ENCODE measurements around the gene TMEM232.
"Not testable (repeated sequence)": the region's sequence is repeated elsewhere in the genome, so short reads cannot be mapped to it uniquely, and the experiment has no call there.

Gene TMEM232

GRCh38 chr5:110726249-110727024 is at the start of gene TMEM232:
TSS of gene TMEM232 (minus strand) at chr5:110726671. CDS start at chr5:110667352, 59,319 bp downstream.
- no peak for DNase-seq

GRCh38 chr5:110770286-110770685 is 43.8 kb upstream of the TMEM232 start:
- DNase-seq: no peak

- no peak for DNase-seq
These were observed 42.7 kb upstream of the TMEM232 start for GRCh38 chr5:110769000-110769681.

GRCh38 chr5:110768138-110768860 is 41.8 kb upstream of the TMEM232 start:
- DNase-seq: no peak

GRCh38 chr5:110760158-110760557 is 33.7 kb upstream of the TMEM232 start:
- no peak for DNase-seq

DNA sequence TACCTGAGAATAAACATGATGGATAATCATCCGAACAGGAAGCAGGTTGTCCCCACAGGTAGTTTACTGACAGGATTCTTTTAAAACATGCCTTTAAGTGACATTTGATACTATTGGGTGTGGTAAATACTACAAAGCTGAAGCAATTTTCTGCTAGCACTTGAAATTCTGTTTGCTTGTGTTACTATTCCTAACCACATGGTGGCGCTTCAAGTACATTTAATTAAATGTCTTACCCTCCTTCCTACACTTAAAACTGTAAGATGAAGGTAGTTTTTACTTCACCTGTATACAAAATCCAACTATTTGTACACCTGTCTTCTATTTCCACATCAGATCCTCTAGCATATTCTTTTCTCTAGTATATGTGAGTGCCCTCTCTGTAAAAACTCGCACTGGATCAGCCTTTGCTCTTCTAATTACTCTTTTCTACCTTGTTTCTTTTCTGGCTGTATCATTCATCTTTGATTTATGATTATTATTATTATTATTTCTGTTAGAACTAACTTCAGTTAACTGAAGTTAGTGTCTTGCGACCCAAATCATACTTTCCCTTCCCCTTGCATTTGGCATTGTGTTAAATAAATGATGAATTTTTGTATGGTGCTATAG is 30.8 kb upstream of the TMEM232 start:
- peak in 1 of 2 experiments; percentile 44 for DNase-seq

GRCh38 chr5:110754181-110754580 is 27.7 kb upstream of the TMEM232 start:
- no peak for DNase-seq

DNA sequence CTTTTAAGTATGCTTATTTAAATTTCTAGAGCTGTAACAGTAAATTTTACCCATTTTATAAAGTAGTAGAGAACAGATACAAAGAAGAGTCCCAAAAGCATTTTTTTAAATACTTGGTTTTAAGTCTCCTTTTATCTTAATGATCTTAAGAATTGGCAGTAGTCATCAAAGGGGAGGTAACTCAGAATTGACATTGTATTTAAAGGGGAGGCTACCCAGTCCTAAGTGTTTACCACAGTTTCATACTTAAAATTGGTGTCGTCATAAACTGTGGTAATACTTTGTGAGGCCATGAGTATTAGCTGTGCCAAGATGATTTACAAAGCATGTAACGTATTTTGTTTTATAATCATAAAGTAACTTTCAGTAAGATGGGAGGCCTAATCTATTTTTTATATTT is 27.1 kb upstream of the TMEM232 start:
- DNase-seq: no peak

GRCh38 chr5:110752953-110753352 is 26.5 kb upstream of the TMEM232 start:
- DNase-seq: no peak

- no peak for DNase-seq
These were observed 25.7 kb upstream of the TMEM232 start for GRCh38 chr5:110751902-110752762.

DNA sequence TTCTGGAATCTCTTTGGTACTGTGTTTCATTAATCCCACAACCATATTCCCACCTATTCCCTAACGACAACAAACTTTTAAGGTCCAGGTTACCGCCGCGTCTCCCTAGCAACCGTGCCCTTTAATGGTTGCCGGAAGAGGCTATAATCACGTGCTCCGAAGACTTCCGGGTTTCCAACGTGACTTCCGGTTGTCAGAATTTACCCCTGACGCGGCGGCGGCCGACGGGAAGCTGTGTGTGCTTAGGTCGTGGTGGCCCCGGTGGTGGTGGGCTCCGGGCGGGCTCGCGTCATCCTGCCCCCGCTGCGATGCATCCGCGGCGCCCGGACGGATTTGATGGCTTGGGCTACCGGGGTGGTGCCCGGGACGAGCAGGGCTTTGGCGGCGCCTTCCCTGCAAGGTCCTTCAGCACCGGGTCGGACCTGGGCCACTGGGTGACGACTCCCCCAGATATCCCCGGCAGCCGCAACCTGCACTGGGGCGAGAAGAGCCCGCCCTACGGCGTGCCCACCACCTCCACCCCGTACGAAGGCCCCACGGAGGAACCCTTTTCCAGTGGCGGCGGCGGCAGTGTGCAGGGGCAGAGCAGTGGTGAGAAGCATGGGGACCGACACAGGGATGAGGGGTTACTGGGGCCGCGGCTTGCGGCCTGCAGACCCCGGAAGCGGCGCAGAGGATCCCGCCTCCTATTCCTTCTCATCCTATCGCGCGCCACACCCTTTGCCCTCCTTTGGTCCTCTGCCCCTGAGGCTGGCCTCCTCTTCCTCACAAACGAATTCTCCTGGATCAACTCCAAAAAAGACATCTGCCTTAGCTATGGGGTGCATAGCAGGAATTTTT is 12.6 kb upstream of the TMEM232 start, which contains the start of gene SLC25A46:
Gene SLC25A46, plus strand, starts transcription at position 196 of the 840 bp plus-strand sequence. Its CDS starts 113 bp downstream, at position 309.
- peak; percentile 68 to 87 for DNase-seq

DNA sequence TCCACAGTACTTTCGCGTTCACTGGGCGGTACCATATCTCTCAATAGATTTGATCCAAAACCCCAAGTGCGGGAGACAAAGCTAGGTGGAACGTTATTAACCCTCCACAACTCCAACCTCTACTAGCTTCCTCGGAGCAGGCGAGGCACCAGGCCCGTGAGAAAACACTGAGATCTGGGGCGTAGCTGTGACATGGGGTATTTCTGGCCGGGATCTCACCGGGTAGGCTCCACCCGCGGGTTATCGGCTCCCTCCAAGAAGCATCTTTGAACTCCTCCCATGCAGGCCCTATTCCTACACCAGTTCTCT is 12.0 kb upstream of the TMEM232 start:
- DNase-seq: peak in 1 of 2 experiments; percentile 46

DNA sequence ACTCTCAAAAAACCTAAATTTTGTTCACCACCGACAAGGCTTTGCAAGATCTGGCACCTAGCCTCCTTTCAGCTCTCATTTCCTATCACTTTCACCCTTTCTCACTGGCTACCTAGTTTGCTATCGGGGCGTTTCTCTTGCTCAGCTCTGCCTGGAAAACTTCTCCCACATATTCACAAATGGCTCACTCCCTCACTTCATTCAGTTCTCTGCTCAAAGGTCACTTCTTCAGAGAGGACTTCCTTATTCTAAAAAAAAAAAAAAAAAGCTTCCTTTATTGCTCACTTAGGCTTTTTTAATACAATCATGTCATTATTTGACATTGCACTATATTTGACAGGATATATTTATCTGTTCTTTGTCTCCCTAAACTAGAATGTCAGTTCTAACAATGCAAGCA is 10.3 kb upstream of the TMEM232 start:
- DNase-seq: no peak

DNA sequence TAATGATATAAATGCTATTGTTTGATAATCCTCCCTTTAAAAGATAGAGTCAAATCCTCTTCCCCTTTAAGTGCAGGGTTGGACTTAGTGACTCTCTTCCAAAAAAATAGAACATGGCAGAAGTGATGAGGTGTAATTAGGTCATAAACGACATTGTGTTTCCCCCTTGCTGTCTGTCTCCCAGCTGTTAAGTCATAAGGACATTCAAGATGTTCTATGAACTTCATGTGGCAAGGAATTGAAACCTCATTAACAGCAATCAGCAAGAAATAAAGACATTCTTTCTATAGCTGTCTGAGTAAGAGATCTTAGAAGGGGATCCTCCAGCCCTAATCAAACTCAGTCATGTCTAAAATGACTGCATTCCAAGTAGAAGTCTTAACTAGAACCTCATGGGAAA is 9.1 kb upstream of the TMEM232 start:
- DNase-seq: no peak

DNA sequence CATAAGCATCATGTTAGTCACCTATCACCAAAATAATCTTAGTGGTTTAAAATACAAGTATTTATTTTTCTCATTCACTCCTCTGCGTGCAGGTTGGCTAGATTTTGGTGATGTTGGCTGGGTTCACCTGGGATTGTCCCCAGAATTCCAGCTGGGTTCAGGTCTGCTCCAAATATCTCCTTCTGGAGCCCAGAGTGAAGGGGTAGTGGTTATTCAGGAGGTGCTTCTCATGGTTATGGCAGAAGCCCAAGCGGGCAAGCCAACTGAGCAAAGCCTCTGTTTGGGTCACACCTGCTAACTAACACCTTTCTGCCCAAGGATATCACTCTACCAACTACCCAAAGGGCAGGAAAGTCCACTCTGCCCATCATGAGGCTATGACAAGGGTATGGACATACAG is 7.6 kb upstream of the TMEM232 start:
- no peak for DNase-seq

DNA sequence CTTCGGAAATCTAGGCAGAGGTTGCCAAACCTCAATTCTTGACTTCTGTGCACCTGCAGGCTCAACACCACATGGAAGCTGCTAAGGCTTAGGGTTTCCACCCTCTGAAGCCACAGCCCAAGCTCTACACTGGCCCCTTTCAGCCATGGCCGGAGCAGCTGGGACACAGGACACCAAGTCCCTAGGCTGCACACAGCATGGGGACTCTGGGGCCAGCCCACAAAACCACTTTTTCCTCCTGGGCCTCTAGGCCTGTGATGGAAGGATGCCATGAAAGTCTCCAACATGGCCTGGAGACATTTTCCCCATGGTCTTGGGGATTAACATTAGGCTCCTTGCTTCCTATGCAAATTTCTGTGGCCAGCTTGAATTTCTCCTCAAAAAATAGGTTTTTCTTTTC is 5.0 kb upstream of the TMEM232 start:
- DNase-seq: not testable (repeated sequence)

DNA sequence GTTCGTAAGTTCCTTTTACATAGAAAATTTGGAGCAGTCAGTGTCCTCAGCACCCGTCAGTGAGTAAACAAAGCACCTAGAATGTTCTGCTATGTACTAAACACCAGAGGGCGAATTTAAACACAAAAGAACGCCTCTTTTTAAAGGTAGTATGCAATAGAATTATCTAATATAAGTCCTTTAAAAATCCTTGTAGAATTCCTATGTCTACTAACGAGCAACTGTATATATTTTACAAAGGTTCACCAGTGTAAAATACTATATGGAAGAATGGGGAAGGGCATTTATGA is 499 bp upstream of the TMEM232 start:
- no peak for DNase-seq

DNA sequence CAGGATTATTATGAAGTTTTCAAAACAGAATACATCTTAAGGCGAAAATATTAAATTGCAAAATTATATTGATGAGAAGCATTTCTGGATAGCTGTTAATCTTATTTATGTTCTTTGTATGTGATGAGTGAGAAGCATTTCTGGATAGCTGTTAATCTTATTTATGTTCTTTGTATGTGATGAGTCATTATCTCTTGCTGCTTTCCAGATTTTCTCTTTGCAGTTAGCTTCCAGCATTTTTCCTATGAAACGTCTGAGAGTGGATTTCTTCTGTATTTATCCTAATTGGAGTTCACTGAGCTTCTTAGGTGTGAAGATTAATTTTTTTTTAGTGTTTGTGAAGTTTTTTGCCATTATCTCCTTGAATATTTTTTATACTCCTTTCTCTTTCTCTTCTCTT is 8.2 kb downstream of the TMEM232 start:
- no peak for DNase-seq

GRCh38 chr5:110716247-110717245 is 9.9 kb downstream of the TMEM232 start:
- DNase-seq: peak in 1 of 2 experiments; percentile 24

DNA sequence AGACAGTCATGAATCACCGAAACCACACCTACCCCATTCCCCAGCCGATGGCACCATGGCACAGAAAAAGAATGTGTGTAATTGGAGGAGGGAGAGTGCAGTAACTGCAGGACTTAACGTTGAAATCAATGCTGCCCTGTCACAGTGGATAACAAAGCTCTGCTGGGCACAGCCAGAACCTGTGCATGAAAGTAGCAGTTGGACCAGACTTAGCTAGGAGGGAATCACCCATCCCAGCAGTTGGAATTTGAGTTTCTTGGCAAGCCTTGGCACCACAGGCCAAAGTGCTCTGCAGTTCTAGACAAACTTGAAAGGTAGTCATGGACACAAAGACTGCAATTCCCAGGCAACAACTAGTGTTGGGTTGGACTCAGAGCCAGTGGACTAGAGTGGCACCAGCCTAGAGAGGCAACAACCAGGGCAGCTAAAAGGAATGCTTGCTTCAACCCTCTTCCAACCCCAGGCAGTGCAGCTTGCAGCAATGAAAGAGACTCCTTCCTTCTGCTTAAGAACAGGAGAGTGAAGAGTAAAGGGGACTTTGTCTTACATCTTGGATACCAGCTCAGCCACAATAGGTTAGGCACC is 19.1 kb downstream of the TMEM232 start:
- no peak for DNase-seq
